DOHH2 (cell line): ENCODE measurements around the gene RPS8.

ENCODE experiments used
- H3F3A ChIP-seq: fragments of 200-600 bp; sonication (generic), shearing (Covaris generic); 2 replicates; pipeline ENCODE4 v1.6.0; 2016; ENCODE audit warnings: antibody characterized with exemption, mild to moderate bottlenecking; ENCODE audit not compliant: control insufficient read depth, insufficient read depth
- H3K27ac ChIP-seq: fragments of 200-600 bp; sonication (generic); 2 replicates; pipeline ENCODE4 v1.5.1; 2014; ENCODE audit warnings: low read depth, mild to moderate bottlenecking, low read length, moderate library complexity
- H3K27me3 ChIP-seq: fragments of 200-600 bp; sonication (generic); 2 replicates; pipeline ENCODE4 v1.6.1; 2014; ENCODE audit warnings: mild to moderate bottlenecking, low read length, mixed read lengths; ENCODE audit not compliant: control insufficient read depth
- H3K36me3 ChIP-seq: fragments of 200-600 bp; sonication (generic); 2 replicates; pipeline ENCODE4 v1.6.1; 2014; ENCODE audit warnings: mild to moderate bottlenecking, low read length, moderate library complexity, mixed read lengths; ENCODE audit not compliant: control insufficient read depth
- H3K4me1 ChIP-seq: fragments of 200-600 bp; sonication (generic); 2 replicates; pipeline ENCODE4 v1.6.1; 2014; ENCODE audit warnings: mild to moderate bottlenecking, low read length, mixed read lengths; ENCODE audit not compliant: control insufficient read depth
- H3K4me2 ChIP-seq: fragments of 200-600 bp; sonication (generic); 2 replicates; pipeline ENCODE4 v1.6.0; 2014; ENCODE audit warnings: mild to moderate bottlenecking, low read length, moderate library complexity
- H3K4me3 ChIP-seq: fragments of 200-600 bp; sonication (generic); 2 replicates; pipeline ENCODE4 v1.5.1; 2014; ENCODE audit warnings: mild to moderate bottlenecking, low read length, mixed read lengths
- H3K79me2 ChIP-seq: fragments of 200-600 bp; sonication (generic); 2 replicates; pipeline ENCODE4 v1.6.1; 2014; ENCODE audit warnings: mild to moderate bottlenecking, low read length, mixed read lengths; ENCODE audit not compliant: control insufficient read depth
- H3K9me2 ChIP-seq: fragments of 200-600 bp; sonication (generic); replicated peaks from 2 replicates; pipeline ENCODE4 v1.6.1; 2014; ENCODE audit warnings: mild to moderate bottlenecking, low read length, mixed read lengths; ENCODE audit not compliant: control insufficient read depth
- H3K9me3 ChIP-seq: fragments of 200-600 bp; sonication (generic); 2 replicates; pipeline ENCODE4 v1.6.1; 2014; ENCODE audit warnings: antibody characterized with exemption, low read length, mixed read lengths; ENCODE audit not compliant: control insufficient read depth, insufficient read depth
- H4K20me1 ChIP-seq: fragments of 200-600 bp; sonication (generic); 2 replicates; pipeline ENCODE4 v1.6.0; 2014; ENCODE audit warnings: low read depth, mild to moderate bottlenecking, antibody characterized with exemption, low read length, moderate library complexity; ENCODE audit not compliant: control insufficient read depth, insufficient read depth
- CTCF ChIP-seq: fragments of 200-600 bp; sonication (generic); IDR thresholded peaks from one replicate; pipeline ENCODE4 v1.5.1; 2014; ENCODE audit warnings: antibody characterized with exemption, mild to moderate bottlenecking, low read depth, low read length; ENCODE audit not compliant: poor library complexity, severe bottlenecking
- EZH2phosphoT487 ChIP-seq: fragments of 200-600 bp; sonication (generic); IDR thresholded peaks from 2 replicates; pipeline ENCODE4 v1.6.1; 2017; ENCODE audit warnings: borderline replicate concordance, mild to moderate bottlenecking, antibody characterized with exemption, low read length, moderate library complexity, mixed read lengths

Gene RPS8

GRCh38 chr1:44740179-44740617 is 35.1 kb upstream of the RPS8 start:
- Histone ChIP-seq H3K4me2 (peak overlapping the region; percentile 83), H3F3A (peaks cover 3% of the 10 kb centered on the region; the same call in 1 of the 2 replicates), H3K27ac (peak overlapping the region; percentile 61), H3K36me3 (peaks cover 46% of the 10 kb centered on the region), H3K9me3 (no peaks in the 10 kb centered on the region), H4K20me1 (no peaks in the 10 kb centered on the region), H3K27me3 (no peaks in the 10 kb centered on the region), H3K4me1 (peaks cover 28% of the 10 kb centered on the region), H3K4me3 (peak overlapping the region; percentile 88), H3K9me2 (no peaks in the 10 kb centered on the region), H3K79me2 (peaks cover 58% of the 10 kb centered on the region)
- TF ChIP-seq EZH2phosphoT487 (no peak), CTCF (no peak)

- H3K9me2 ChIP-seq = no peaks in the 10 kb centered on the region
- no peak overlapping the region for H3K27ac ChIP-seq
- peaks cover 10% of the 10 kb centered on the region; the same call in 1 of the 2 replicates for H3F3A ChIP-seq
- H3K4me2 ChIP-seq = peak overlapping the region; percentile 44; the same call in 1 of the 2 replicates
- H4K20me1 ChIP-seq = 0 out of 2 replicates have a peak, but pooled peaks cover 6% of the 10 kb centered on the region
- no peaks in the 10 kb centered on the region for H3K9me3 ChIP-seq
- H3K79me2 ChIP-seq = peaks cover 86% of the 10 kb centered on the region
- TF ChIP-seq EZH2phosphoT487 (no peak), CTCF (no peak)
- no peaks in the 10 kb centered on the region for H3K27me3 ChIP-seq
- H3K4me1 ChIP-seq = peaks cover 28% of the 10 kb centered on the region
- no peak overlapping the region for H3K4me3 ChIP-seq
- peaks cover 75% of the 10 kb centered on the region for H3K36me3 ChIP-seq
These were observed 32.1 kb upstream of the RPS8 start for GRCh38 chr1:44743211-44743610.

- Histone ChIP-seq H3K79me2 (peaks cover 57% of the 10 kb centered on the region), H3K4me1 (peaks cover 11% of the 10 kb centered on the region), H3K9me2 (no peaks in the 10 kb centered on the region), H3K36me3 (peaks cover 81% of the 10 kb centered on the region), H4K20me1 (0 out of 2 replicates have a peak, but pooled peaks cover 6% of the 10 kb centered on the region), H3K4me2 (no peak overlapping the region), H3K4me3 (no peak overlapping the region), H3K27me3 (no peaks in the 10 kb centered on the region), H3F3A (peaks cover 10% of the 10 kb centered on the region), H3K27ac (no peak overlapping the region), H3K9me3 (no peaks in the 10 kb centered on the region)
- TF ChIP-seq EZH2phosphoT487 (no peak), CTCF (peak; percentile 48)
These were observed 27.5 kb upstream of the RPS8 start for GRCh38 chr1:44747878-44748277.
